ENCODE data around the gene MYO1D.

Gene MYO1D

DNA sequence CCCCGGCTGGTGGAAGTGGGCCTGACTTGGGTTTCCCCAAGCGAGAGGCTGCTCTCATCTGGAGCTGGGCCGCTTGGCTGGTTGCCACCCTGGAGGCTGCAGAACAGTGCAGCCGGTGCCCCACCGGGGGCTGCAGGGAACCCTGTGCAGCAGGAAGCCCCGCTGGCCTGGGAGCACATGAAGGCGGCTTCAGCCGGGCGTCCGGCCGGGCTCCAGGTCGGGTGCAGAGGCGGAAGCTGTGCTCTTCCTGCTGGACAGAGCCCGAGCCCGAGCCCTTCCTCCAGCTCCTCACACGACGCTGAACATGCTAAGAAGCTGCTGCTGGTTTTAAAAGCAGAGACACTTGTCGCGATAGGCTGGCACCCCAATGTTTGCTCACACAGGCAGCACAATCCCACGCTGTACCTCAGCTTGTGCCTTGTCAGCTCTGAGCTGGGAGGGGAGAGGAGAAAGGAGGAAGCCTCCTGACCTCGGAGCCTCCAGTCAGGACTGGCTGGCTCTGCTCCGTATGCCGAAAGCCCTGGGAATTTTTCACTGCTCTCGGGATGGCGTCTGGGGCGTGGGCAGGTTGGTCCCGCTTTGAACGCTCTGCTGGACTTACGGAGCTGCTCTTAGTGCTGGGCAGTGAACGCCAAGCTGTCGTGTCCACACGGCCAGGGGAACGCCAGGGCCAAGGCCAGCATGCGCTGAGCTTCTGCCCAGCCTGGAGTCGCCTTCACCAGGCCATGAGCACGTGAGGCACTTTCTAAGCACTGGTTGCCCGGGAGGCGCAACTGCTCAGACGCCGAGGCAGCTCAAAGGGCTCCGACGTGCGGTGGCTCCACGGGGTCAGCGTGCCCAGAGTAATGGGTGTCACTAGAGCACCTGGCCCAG, 381.3 kb downstream of the MYO1D start:
- DNase-seq: no peak

DNA sequence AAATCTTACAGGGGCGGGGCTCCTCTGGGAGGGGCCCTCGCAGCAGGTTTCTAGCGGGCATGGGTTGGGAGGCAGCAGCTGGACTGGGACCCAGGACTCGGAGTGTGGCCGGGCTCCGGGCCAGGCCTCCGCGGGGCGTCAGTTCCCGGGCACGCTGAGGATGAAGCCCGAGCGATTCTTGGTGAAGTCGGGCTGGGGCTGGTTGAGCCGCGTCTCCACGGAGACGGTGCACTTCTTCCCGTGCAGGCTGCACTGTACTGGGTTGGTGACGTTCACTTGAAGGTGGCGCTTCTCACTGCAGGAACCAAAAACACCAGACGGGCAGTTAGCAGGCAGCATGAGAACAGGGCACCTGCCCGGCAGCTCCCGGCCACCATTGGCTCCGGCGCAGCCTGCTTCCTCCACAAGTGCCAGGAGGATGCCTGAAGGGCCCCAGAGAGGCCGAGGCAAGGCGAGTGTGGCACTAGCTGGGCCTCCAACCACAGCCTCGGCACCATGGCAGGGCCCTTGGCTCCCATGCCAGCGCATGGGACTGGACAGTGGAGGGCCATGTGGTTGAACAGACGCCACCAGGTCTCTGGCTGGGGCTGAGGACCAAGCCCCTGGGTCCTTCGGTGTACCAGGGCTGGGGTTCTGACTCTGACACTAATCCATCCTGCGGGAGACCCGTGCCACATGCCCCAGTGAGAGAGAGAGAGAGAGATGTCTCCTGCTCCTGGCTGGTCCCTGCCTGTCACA, 382.1 kb downstream of the MYO1D start:
- DNase-seq: no peak

DNA sequence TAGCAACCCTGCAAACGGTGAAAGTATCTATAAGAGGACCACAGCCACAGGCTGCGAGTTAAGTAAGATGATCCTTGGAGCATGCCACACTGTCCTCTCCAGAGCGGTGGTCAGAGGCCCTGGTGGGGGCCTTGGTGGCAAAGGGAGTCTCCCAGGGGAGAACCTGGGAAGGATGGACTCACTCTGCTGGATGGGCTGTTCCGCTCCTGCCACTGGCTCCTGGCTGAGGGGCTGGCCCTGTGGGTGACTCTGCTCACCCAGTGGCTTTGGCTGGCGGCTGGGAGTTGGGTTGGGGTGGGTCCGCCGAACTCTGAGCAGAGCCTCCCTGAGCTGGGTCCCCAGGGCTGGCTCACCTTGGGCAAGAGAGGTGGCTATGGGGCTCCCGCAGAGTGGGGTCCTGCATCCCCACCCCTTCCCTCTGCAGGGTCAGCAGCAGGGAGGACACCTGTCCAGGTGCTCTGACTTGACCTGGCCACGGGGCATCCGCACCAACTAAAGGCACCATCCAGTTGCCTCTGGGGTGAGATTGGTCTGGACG, 382.9 kb downstream of the MYO1D start:
- no peak for DNase-seq

DNA sequence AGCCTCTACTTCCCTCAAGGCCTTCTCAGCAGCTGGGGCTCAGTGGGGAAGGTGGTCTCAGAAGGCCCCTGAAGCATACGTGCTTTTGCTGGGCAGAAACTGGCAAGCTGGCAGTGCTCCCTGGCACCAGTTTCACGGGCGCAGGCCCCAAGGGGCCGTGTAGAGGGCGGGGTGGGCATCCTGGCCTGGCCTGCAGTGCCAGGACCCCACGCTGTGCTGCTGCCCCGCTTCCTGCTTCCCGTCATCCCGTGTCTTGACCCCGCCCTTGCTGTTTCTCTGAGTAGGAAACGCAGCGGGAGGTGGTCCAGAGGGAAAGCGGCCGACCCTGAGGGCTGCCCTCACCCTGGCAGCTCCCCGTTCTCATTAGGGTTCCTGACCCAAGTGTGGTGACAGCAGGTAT, 383.4 kb downstream of the MYO1D start:
- no peak for DNase-seq

DNA sequence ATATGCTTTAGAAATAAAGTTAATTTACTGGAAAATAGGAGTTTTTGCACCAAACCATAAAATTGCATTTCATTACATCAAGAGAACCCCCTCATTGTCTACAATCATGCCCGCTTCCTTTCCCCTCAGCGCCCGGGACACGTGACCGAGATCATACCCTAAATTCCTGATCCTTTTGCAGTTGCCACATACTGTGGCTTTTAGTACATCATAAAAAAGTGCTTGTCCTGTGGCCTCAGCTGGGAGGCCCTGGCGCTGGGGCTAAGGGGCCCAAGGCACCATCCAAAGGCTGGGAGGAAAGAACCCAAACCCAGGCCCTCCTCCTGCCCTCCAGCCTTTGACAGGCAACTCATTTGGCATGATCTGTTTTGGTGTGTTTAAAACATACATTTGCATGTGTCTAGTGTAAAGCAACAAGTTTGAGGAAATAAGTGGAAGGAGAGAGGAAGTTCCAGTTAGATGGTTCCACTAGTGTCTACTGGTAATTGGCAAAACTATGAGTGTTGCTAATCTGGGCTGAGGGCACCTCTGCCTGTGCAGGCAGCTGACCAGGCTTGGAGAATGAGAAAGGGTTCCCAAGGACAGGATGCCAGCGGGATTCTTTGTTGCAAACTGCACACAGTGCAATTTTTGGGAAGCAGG, 384.2 kb downstream of the MYO1D start:
- no peak for DNase-seq

DNA sequence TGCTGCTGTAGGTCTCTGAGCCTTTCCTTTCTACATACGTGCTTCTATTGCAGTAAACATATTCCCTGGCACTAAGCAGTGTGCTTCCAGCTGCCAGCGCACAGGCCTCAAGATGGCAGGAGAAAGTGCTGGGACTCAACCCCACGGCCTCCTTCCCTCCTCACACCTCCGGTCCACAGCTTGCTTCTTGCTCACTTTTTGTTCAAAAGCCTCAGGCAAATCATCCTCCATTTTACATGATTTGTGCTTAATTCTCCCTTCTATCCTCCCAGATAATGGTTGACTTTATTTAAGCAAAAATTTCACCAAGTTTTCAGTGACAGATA, 384.7 kb downstream of the MYO1D start:
- DNase-seq: no peak

DNA sequence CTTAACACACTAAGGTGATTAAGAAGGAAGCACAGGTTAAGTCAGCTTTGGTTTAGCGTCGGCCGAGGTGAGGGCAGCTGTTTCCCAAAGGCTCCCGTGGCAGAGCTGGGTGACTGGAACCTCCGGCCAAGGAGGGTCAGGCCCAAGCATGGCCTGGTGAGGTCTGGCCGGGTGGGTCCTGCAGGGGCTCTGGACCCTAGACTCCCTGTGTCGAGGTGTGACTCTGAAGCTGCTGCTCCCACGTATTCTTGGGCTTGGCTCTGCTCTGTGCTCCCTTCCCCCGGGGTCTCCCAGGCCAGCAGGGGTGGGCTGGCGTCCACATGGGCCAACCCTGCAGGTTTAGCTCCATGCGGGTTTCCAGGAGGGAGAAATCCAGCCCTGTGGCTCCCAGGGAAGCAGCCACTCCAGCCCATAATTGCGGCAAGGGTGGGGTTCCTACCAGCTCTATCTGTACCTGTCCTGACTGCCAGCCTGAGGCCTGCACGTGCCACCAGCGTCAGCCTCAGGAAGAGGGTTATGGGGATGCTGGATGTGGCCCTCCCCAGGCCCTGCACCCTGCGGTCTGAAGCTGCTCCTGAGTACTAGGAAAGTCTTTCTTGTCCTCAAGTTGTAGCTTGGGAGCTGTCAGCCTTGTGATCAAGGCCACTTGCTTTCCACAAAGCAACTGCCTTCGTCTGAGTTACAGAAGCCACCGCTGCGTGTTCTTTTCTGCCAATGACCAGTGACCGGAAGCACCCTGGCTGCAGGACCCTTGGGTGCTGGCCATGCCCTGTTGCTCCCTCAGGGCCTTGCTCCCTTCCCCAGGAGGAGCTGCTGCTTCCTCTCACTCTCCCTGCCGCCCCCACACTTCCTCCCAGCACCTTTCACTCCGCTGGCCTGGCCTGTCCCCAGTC, 385.3 kb downstream of the MYO1D start:
- DNase-seq: no peak

DNA sequence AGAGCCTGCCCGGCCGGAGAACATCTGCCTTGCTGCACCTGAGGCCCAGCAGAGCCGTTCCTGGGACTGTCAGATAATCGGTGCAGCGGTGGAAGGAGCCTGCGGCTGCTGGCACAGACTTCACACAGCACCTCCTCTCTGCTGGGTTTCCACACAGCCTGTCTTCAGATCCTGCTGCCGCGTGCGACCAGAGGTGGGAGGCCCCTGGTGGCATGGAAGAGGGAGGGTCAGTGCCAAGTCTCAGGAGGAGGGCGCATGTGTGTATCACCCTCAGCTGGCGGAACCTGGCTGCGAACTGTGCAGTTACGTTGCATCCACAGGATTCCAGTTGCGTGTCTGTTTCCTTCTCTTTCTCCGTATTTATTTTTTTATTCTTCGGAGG, 386.8 kb downstream of the MYO1D start:
- DNase-seq: no peak

DNA sequence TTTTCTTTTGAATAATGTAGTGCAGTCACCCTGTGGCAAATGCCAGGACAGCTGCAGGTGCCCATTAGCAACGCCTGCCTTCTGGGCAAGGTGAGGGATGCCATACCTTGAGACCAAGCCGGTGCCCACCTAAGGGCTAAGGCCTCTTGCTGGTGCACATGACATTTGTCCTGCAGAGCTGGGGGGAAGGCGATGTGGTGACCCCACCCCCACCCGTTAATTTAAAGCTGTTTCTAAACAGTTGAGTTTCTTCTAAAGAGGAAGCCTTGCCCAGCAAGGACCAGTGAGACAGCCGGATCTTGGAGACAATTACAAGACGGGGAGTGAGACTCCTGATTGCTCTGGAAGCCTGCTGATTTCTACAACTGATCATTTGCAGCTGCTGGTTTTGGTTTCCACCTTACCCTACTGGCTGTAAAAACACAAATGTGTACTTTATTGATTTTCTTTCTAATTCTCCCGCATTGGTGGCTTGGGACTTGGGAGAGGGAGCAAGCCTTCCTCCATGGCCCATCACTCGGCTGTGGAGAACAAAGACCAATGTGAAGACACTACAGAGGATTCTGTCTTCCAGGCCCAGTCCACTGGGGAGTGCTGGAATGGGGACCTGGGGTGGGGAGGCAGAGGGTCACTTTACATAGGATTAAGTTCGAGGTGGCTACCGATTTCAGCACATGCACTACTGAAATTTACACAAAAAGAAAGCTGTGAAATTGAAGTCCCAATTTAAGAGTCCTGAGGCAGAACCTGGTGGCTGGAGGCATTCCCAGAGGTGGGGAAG, 387.4 kb downstream of the MYO1D start:
- no peak for DNase-seq

DNA sequence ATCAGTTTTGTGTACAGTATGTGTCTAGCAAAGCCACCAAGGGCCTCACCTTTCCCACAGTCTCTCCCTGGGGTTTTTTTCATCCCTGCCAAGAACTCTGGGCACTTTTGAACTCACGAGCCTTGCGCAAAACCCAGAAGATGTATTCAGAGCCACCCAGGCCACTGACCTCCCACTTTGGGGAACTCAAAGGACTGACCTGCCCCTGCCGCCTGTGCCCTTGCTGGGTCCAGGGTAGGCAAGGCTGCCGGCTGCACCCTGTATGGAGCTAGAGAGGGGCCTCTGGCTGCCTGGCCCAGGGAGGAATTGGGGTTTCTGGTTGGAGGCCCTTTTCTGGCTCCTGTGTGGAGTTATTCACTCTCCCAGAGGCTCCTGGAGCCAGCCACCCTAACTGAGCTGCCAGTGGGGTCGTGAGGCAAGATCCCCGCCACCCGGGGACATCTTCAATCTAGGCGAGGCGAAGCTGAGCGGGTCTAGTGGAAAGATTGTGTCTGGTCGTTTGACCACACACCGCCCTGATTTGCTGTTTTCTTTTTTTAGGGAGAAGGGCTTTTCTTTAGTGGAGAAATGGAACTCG, 388.2 kb downstream of the MYO1D start:
- no peak for DNase-seq

DNA sequence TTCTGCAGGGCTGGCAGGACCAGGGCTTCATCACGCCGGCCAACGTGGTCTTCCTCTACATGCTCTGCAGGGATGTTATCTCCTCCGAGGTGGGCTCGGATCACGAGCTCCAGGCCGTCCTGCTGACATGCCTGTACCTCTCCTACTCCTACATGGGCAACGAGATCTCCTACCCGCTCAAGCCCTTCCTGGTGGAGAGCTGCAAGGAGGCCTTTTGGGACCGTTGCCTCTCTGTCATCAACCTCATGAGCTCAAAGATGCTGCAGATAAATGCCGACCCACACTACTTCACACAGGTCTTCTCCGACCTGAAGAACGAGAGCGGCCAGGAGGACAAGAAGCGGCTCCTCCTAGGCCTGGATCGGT, 388.8 kb downstream of the MYO1D start:
- DNase-seq: no peak

DNA sequence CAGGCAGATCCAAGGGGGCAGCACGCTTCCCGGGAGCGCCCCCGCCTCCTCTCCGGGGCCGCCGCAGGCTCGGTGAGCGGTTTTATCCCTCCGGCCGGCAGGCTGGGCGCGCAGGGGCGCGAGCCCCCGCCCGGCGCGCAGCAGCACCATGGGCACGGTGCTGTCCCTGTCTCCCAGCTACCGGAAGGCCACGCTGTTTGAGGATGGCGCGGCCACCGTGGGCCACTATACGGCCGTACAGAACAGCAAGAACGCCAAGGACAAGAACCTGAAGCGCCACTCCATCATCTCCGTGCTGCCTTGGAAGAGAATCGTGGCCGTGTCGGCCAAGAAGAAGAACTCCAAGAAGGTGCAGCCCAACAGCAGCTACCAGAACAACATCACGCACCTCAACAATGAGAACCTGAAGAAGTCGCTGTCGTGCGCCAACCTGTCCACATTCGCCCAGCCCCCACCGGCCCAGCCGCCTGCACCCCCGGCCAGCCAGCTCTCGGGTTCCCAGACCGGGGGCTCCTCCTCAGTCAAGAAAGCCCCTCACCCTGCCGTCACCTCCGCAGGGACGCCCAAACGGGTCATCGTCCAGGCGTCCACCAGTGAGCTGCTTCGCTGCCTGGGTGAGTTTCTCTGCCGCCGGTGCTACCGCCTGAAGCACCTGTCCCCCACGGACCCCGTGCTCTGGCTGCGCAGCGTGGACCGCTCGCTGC, 389.3 kb downstream of the MYO1D start:
- no peak for DNase-seq

DNA sequence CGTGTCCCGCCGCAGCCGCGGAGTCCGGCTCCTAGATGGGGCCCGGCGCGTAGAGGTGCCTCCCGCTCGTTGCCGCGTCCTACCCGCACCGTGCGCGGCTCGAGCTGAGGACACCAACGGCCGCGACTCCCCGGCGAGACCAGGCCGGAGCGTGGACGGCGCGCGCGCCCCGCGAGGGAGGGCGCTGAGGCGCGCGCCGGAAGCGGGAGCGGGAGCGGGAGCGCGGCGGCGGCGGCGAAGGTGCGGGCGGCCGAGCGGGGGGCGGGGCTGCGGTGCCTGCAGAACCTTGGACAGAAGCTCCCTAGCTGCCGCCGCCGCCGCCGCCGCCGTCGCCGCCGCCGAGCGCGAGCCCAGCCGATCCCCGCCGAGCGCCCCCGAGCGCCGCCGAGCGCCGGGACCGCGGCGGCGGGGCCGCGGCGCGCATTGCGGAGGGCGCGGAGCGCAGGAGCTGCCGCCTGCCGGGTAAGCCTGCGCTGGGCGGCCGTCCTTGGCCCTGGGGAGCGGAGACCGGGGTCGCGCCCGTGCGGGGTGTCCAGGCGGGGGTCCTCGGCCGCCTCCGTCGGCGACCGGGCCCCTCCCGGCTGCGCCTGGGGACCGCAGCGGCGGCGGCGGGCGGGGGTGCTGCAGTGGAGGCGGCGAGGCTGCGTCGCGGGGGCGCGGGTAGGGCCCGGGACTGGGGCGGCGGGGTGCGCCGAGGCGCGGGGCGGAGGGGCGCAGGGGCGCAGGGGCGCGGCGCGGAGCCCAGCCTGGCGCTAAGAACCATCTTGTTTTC, 390.0 kb downstream of the MYO1D start, which contains the start of gene CDK5R1:
Gene CDK5R1, plus strand, starts transcription at position 293 of the 772 bp plus-strand sequence. CDS start 628 bp downstream, outside the sequence.
- DNase-seq: peak; percentile 59

DNA sequence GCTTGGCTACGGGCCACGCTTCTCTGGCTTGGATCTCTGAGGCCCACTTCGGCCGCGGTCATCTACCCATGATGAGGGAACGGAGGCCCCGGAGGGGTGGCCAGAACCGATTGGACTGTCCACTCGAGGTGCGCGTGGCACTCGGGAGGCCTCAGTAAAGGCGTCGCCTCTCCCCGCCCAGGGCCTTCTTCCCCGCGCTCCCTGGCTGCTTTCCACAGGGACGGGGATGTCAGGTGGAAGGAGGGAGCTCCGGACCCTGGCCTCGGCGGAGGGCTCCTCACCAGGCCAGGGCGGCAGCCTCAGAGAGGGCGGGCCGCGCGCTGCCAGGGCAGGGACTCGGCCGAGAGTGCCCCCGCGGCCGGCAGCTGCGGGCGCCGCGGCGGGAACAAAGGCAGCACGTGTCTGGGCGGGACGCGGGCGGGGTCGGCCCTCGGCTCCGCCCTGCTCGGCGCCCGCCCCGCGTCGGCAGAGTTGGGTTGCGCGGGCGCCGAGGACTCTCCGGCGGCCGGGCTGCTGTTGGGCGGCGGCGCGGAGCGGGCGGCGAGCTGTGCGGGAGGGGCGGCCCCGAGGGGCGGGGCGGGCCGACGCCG, 390.7 kb downstream of the MYO1D start:
- peak; percentile 63 for DNase-seq

DNA sequence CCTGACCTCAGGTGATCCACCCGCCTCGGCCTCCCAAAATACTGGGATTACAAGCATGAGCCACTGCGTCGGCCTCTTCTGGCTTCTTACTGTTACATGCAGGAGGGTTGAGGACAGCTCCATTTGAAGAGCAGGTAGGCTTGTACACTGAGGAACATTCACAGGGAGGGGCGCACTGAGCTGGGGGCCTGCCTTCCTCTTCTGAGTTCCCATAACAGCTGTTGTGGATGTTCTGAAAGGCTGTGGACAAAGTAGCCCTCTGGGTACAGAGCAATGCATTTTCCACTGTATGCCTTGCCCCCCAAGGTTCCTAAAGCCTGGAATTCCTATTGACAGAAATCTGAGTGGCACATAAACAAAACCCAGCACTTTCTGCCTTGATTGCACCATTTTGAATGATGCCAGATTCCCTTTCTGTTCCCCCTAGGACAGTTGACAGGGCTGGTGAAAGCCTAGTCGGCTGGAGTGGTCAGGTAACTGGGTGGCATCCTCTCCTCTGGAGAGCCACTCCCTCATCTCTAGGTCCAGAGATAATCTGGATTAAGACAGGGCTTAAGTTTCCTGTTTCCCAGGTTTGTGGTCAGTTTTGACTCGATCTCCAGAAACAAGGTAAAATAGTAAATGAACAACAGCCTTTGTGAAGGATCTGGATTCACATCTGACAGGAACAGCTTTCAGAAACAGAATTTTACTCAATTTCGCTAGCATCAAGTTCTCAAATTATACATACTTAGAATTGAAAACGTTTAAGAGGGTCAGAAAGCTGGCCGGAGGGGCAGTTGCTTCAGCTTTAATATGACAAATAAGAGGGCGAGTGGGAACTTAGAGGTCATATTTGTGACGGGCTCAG, 391.4 kb downstream of the MYO1D start:
- DNase-seq: no peak

DNA sequence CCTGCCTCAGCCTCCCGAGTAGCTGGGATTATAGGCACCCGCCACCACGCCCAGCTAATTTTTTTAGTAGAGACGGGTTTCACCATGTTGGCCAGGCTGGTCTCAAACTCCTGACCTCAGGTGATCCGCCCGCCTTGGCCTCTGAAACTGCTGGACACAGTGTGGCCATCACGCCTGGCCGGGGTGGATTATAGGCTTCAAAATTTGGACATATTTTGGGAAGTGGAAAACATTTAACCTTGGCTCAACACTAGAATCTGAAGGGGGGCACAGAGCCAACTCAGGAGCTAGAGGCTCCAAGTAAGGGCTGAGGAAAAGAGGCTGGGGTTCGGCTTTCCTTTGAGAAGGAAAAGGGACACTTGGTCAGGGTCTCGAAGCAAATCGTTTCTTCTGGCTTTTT, 392.3 kb downstream of the MYO1D start:
- no peak for DNase-seq

DNA sequence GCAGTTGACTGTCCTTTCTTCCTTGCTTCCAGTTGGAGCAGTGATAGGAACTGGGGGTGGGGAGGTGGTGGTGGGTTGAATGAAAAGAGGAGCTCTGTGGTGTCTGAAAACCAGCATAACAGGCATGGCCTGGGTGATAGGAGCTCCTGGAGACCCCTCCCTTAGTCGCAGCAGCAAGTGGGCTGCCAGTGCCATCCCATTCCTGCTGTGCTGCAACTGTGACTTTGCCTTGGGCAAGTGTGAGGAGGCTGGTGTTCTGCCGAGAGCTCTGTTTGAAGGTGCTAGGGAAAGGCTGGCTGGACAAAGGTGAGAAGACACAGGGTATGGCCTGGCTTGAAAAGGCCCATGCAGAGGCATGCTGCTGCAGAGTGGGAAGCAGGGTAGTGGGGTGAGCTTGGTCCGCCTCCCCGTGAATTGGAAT, 392.9 kb downstream of the MYO1D start:
- DNase-seq: no peak

DNA sequence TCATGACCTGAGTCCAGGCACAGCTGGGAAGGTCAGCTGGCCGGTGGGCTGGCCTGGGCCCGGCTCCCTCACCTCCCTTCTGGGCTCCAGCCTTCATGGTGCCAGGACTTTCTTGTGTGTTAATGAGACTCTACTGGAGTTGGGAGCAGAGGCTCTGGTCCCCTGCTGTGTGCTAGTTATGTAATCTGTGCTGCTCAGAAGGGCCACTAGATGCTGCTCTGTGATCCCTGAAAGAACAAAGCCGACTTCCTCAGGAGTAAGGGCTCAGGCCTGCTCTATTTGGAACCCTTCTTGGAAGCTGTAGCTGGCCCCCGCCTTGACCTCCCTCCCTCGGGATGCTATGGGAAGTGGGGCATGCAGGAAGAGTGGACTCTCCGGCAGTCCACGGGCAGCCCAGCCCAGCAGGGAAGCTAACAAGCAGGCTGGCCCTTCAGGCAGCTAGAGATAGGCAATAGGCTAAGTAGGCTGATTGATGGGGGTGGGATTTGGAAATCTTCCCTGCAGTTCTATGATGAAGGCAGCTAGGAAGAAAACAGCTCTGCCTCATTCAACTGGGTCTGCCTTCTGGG, 393.4 kb downstream of the MYO1D start:
- DNase-seq: no peak

Data from T1000 (cell line).